ENCODE measurements around the gene CIB4. TPM values are rescaled to one million over a fixed set of nuclear protein-coding genes. Genes with fewer than 3 reads are reported as not detected.

The CIB4 gene
- total RNA-seq, 3 donors from 2014 or later, result not detected

GRCh38 chr2:26615336-26615859 lies 25.8 kb downstream of the CIB4 start:
- Mint-ChIP-seq H3K9me3 (no peaks in the 10 kb centered on the region), H3K27me3 (ENCODE audit: low read depth) (peaks cover 17% of the 10 kb centered on the region), H3K4me1 (ENCODE audit: low read depth) (peaks cover 4% of the 10 kb centered on the region), H3K36me3 (ENCODE audit: insufficient read depth) (no peaks in the 10 kb centered on the region), H3K4me3 (no peak overlapping the region)
- ATAC-seq (no peak), DNase-seq (no peak)

- Mint-ChIP-seq H3K36me3 (ENCODE audit: insufficient read depth) (no peaks in the 10 kb centered on the region), H3K27me3 (ENCODE audit: low read depth) (peaks cover 16% of the 10 kb centered on the region), H3K4me3 (no peak overlapping the region), H3K4me1 (ENCODE audit: low read depth) (peaks cover 13% of the 10 kb centered on the region), H3K9me3 (no peaks in the 10 kb centered on the region)
- DNase-seq (no peak), ATAC-seq (no peak)
Observed at GRCh38 chr2:26614216-26615138, 26.7 kb downstream of the CIB4 start.

- no peaks in the 10 kb centered on the region for H3K9me3 Mint-ChIP-seq
- H3K36me3 Mint-ChIP-seq (ENCODE audit: insufficient read depth), result no peaks in the 10 kb centered on the region
- ATAC-seq (no peak), DNase-seq (no peak)
- H3K4me3 Mint-ChIP-seq, result no peak overlapping the region
- H3K27me3 Mint-ChIP-seq (ENCODE audit: low read depth), result peaks cover 13% of the 10 kb centered on the region
- peaks cover 19% of the 10 kb centered on the region for H3K4me1 Mint-ChIP-seq (ENCODE audit: low read depth)
Observed at GRCh38 chr2:26613241-26614215, 27.6 kb downstream of the CIB4 start.

- Mint-ChIP-seq H3K36me3 (ENCODE audit: insufficient read depth) (no peaks in the 10 kb centered on the region), H3K4me3 (no peak overlapping the region), H3K27me3 (ENCODE audit: low read depth) (peaks cover 12% of the 10 kb centered on the region), H3K4me1 (ENCODE audit: low read depth) (peaks cover 19% of the 10 kb centered on the region), H3K9me3 (no peaks in the 10 kb centered on the region)
- ATAC-seq, result no peak
- DNase-seq, result no peak
Observed at GRCh38 chr2:26612522-26613240, 28.5 kb downstream of the CIB4 start.

GRCh38 chr2:26612034-26612433 lies 29.1 kb downstream of the CIB4 start:
- Mint-ChIP-seq H3K36me3 (ENCODE audit: insufficient read depth) (no peaks in the 10 kb centered on the region), H3K4me1 (ENCODE audit: low read depth) (peaks cover 19% of the 10 kb centered on the region)
- no peak for ATAC-seq

GRCh38 chr2:26610504-26611335 lies 30.4 kb downstream of the CIB4 start:
- H3K9me3 Mint-ChIP-seq, result no peaks in the 10 kb centered on the region
- peaks cover 19% of the 10 kb centered on the region for H3K4me1 Mint-ChIP-seq (ENCODE audit: low read depth)
- DNase-seq, result no peak
- peaks cover 2% of the 10 kb centered on the region for H3K27me3 Mint-ChIP-seq (ENCODE audit: low read depth)
- no peaks in the 10 kb centered on the region for H3K36me3 Mint-ChIP-seq (ENCODE audit: insufficient read depth)
- no peak overlapping the region for H3K4me3 Mint-ChIP-seq
- ATAC-seq, result no peak

More at GRCh38 chr2:26612034-26612433, 29.1 kb downstream of the CIB4 start:
- peaks cover 6% of the 10 kb centered on the region for H3K27me3 Mint-ChIP-seq (ENCODE audit: low read depth)
- H3K4me3 Mint-ChIP-seq, result no peak overlapping the region
- no peak for DNase-seq
- H3K9me3 Mint-ChIP-seq, result no peaks in the 10 kb centered on the region

- Mint-ChIP-seq H3K9me3 (no peaks in the 10 kb centered on the region), H3K27me3 (ENCODE audit: low read depth) (peaks cover 4% of the 10 kb centered on the region), H3K36me3 (ENCODE audit: insufficient read depth) (no peaks in the 10 kb centered on the region), H3K4me1 (ENCODE audit: low read depth) (peaks cover 19% of the 10 kb centered on the region), H3K4me3 (no peak overlapping the region)
- ATAC-seq (peak in 1 of 2 donors; percentile 65), DNase-seq (no peak)
Observed at GRCh38 chr2:26609839-26610277, 31.3 kb downstream of the CIB4 start.

GRCh38 chr2:26609205-26609631 lies 31.9 kb downstream of the CIB4 start:
- H3K36me3 Mint-ChIP-seq (ENCODE audit: insufficient read depth), result no peaks in the 10 kb centered on the region
- no peak for DNase-seq

GRCh38 chr2:26608557-26608956 lies 32.6 kb downstream of the CIB4 start:
- no peak for DNase-seq
- Mint-ChIP-seq H3K36me3 (ENCODE audit: insufficient read depth) (no peaks in the 10 kb centered on the region), H3K4me1 (ENCODE audit: low read depth) (peaks cover 19% of the 10 kb centered on the region), H3K27me3 (ENCODE audit: low read depth) (peaks cover 4% of the 10 kb centered on the region), H3K9me3 (no peaks in the 10 kb centered on the region), H3K4me3 (no peak overlapping the region)
- no peak for ATAC-seq

More at GRCh38 chr2:26609205-26609631, 31.9 kb downstream of the CIB4 start:
- H3K9me3 Mint-ChIP-seq, result no peaks in the 10 kb centered on the region
- ATAC-seq, result no peak
- H3K27me3 Mint-ChIP-seq (ENCODE audit: low read depth), result peaks cover 4% of the 10 kb centered on the region
- no peak overlapping the region for H3K4me3 Mint-ChIP-seq
- H3K4me1 Mint-ChIP-seq (ENCODE audit: low read depth), result peaks cover 19% of the 10 kb centered on the region

- Mint-ChIP-seq H3K4me3 (no peak overlapping the region), H3K4me1 (ENCODE audit: low read depth) (peaks cover 19% of the 10 kb centered on the region), H3K9me3 (no peaks in the 10 kb centered on the region), H3K27me3 (ENCODE audit: low read depth) (peaks cover 7% of the 10 kb centered on the region), H3K36me3 (ENCODE audit: insufficient read depth) (no peaks in the 10 kb centered on the region)
- ATAC-seq (no peak), DNase-seq (no peak)
Observed at GRCh38 chr2:26607698-26608097, 33.5 kb downstream of the CIB4 start.

GRCh38 chr2:26606847-26607190 lies 34.3 kb downstream of the CIB4 start:
- ATAC-seq (no peak), DNase-seq (no peak)
- H3K27me3 Mint-ChIP-seq (ENCODE audit: low read depth), result peaks cover 9% of the 10 kb centered on the region
- H3K4me3 Mint-ChIP-seq, result no peak overlapping the region
- H3K9me3 Mint-ChIP-seq, result no peaks in the 10 kb centered on the region
- no peaks in the 10 kb centered on the region for H3K36me3 Mint-ChIP-seq (ENCODE audit: insufficient read depth)
- peaks cover 19% of the 10 kb centered on the region for H3K4me1 Mint-ChIP-seq (ENCODE audit: low read depth)

GRCh38 chr2:26605999-26606846 lies 34.9 kb downstream of the CIB4 start:
- no peak overlapping the region for H3K4me3 Mint-ChIP-seq
- DNase-seq, result no peak

More at GRCh38 chr2:26605999-26606846, 34.9 kb downstream of the CIB4 start:
- peaks cover 13% of the 10 kb centered on the region for H3K27me3 Mint-ChIP-seq (ENCODE audit: low read depth)
- no peak for ATAC-seq
- H3K36me3 Mint-ChIP-seq (ENCODE audit: insufficient read depth), result no peaks in the 10 kb centered on the region
- H3K9me3 Mint-ChIP-seq, result no peaks in the 10 kb centered on the region
- H3K4me1 Mint-ChIP-seq (ENCODE audit: low read depth), result peaks cover 19% of the 10 kb centered on the region

Data from activated T-cell treated with anti-CD3 and anti-CD28 coated beads, Interleukin-2, amount 50 U/mL, for 4 hours (primary cell).